A549 (cell line): Measurements from ENCODE around the gene SP140L. TPM values are rescaled to one million over a fixed set of nuclear protein-coding genes. Genes with fewer than 3 reads are reported as not detected.

Source experiments
- ATAC-seq, 2 experiments: fragments of 200-7000 bp in 1 of 2; fragments of >200 bp in 1 of 2; cut with Nextera tagmentation in 1 of 2; cut with Tn5 transposase in 1 of 2; 3 replicates each; pipeline versions ENCODE4 v1.8.0 to v1.9.1; 2018 to 2020; ENCODE audit warnings: mild to moderate bottlenecking in 1 of 2, moderate library complexity in 1 of 2
- CTCF ChIA-PET: fragments of 300-600 bp; sonication (Branson Sonifier 250); formaldehyde crosslinking; extraction: SDS; loops from one replicate; lab custom pipeline; 2021; ENCODE audit warnings: antibody characterized with exemption, inconsistent platforms; lab: Yijun Ruan, JAX
- POLR2A ChIA-PET: fragments of 350-600 bp; formaldehyde crosslinking; extraction: SDS; loops from one replicate; lab custom pipeline; 2021; ENCODE audit warnings: antibody characterized with exemption, inconsistent platforms; lab: Yijun Ruan, JAX
- DNase-seq, 2 experiments: peaks; one replicate each; pipeline versions ENCODE4 v3.0.0 to v3.0.0-alpha.2; 2011 to 2016; ENCODE audit warnings: low read depth in 1 of 2, low spot score in 1 of 2
- FAIRE-seq: peaks from 2 replicates; lab custom pipeline; 2011; peaks lifted over from hg19 to GRCh38; lab: Jason Lieb, UNC
- H3K27ac ChIP-seq, 2 experiments: fragments of >200 bp; sonication (Bioruptor Twin); formaldehyde crosslinking; 3 replicates each; pipeline ENCODE4 v1.5.1; 2016 to 2017
- H3K4me1 ChIP-seq: fragments of >200 bp; sonication (Bioruptor Twin); formaldehyde crosslinking; 3 replicates; pipeline ENCODE4 v1.6.1; 2016
- H3K4me2 ChIP-seq: fragments of >200 bp; sonication (Bioruptor Twin); formaldehyde crosslinking; 3 replicates; pipeline ENCODE4 v1.6.1; 2016
- H3K4me3 ChIP-seq: fragments of >200 bp; sonication (Bioruptor Twin); formaldehyde crosslinking; 3 replicates; pipeline ENCODE4 v1.5.1; 2016
- H3K9me3 ChIP-seq: fragments of >200 bp; sonication (Bioruptor Twin); formaldehyde crosslinking; 3 replicates; pipeline ENCODE4 v1.6.1; 2016
- ATOH8 ChIP-seq: fragments of 250-450 bp; sonication (Bioruptor Pico); IDR thresholded peaks from 2 replicates; pipeline ENCODE4 v1.5.0; 2020; ENCODE audit warnings: low read depth, mild to moderate bottlenecking, moderate library complexity
- BCL3 ChIP-seq: fragments of >200 bp; sonication (Bioruptor Twin); formaldehyde crosslinking; IDR thresholded peaks from 3 replicates; pipeline ENCODE4 v1.6.1; 2016
- BHLHE40 ChIP-seq: IDR thresholded peaks from 2 replicates; pipeline ENCODE4 v1.6.1; 2012; ENCODE audit warnings: low read depth, low read length, inconsistent platforms
- CBX8 ChIP-seq: fragments of 200-600 bp; sonication (generic); IDR thresholded peaks from 2 replicates; pipeline ENCODE4 v1.6.1; 2016
- CEBPB ChIP-seq, 2 experiments: fragments of >200 bp in 1 of 2; sonication (Bioruptor Twin) in 1 of 2; formaldehyde crosslinking in 1 of 2; IDR thresholded peaks; 2 replicates each; pipeline ENCODE4 v1.6.1; 2012 to 2016
- E2F6 ChIP-seq: IDR thresholded peaks from 2 replicates; pipeline ENCODE4 v1.6.1; 2012; ENCODE audit warnings: low read depth, borderline replicate concordance
- FOSB ChIP-seq: fragments of 250-450 bp; sonication (Bioruptor Pico); IDR thresholded peaks from 2 replicates; pipeline ENCODE4 v1.5.0; 2020; ENCODE audit warnings: mild to moderate bottlenecking, moderate library complexity
- FOXS1 ChIP-seq: fragments of 250-450 bp; sonication (Bioruptor Pico); IDR thresholded peaks from 2 replicates; pipeline ENCODE4 v1.5.0; 2020; ENCODE audit warnings: mild to moderate bottlenecking, moderate library complexity
- GATA3 ChIP-seq: IDR thresholded peaks from 2 replicates; pipeline ENCODE4 v1.6.1; 2012; ENCODE audit warnings: borderline replicate concordance
- HDAC2 ChIP-seq: fragments of 200-600 bp; sonication (generic); IDR thresholded peaks from 2 replicates; pipeline ENCODE4 v1.6.1; 2016
- JUN ChIP-seq, 2 experiments: fragments of >200 bp; sonication (Bioruptor Twin); formaldehyde crosslinking; IDR thresholded peaks; 2 replicates in 1 of 2; 3 replicates in 1 of 2; pipeline ENCODE4 v1.6.1; 2016 to 2017
- JUNB ChIP-seq: fragments of >200 bp; sonication (Bioruptor Twin); formaldehyde crosslinking; IDR thresholded peaks from 2 replicates; pipeline ENCODE4 v1.6.1; 2016
- MAZ ChIP-seq: fragments of 150-350 bp; IDR thresholded peaks from 2 replicates; pipeline ENCODE4 v1.6.1; 2014; ENCODE audit warnings: antibody characterized with exemption, low read depth, low read length, borderline replicate concordance
- NFE2L2 ChIP-seq: fragments of 150-350 bp; conservative IDR thresholded peaks from 2 replicates; pipeline ENCODE4 v1.6.1; 2014; ENCODE audit warnings: low read length
- NR3C1 ChIP-seq: fragments of >200 bp; sonication (Bioruptor Twin); formaldehyde crosslinking; IDR thresholded peaks from 3 replicates; pipeline ENCODE4 v1.6.1; 2017
- RAD21 ChIP-seq, 2 experiments: fragments of >200 bp in 1 of 2; sonication (Bioruptor Twin) in 1 of 2; formaldehyde crosslinking in 1 of 2; IDR thresholded peaks in 1 of 2; conservative IDR thresholded peaks in 1 of 2; 2 replicates in 1 of 2; 3 replicates in 1 of 2; pipeline ENCODE4 v1.6.1; 2012 to 2018; ENCODE audit warnings: inconsistent platforms in 1 of 2
- SREBF2 ChIP-seq: fragments of 450-650 bp; IDR thresholded peaks from 2 replicates; pipeline ENCODE4 v1.6.1; 2014; ENCODE audit warnings: mild to moderate bottlenecking, moderate library complexity
- ZFP36 ChIP-seq: fragments of 450-650 bp; IDR thresholded peaks from 2 replicates; pipeline ENCODE4 v1.6.1; 2014; ENCODE audit warnings: borderline replicate concordance; ENCODE audit not compliant: partially characterized antibody
- ZNF302 ChIP-seq: fragments of 250-450 bp; sonication (Bioruptor Pico); IDR thresholded peaks from 2 replicates; pipeline ENCODE4 v1.9.0; 2021; ENCODE audit warnings: inconsistent platforms, mild to moderate bottlenecking, moderate library complexity
- WGBS: methylation state at CpG from one replicate; pipeline ENCODE4 v1.1.6; 2017; ENCODE audit errors: missing lambda C conversion rate; 5-methylcytosine and 5-hydroxymethylcytosine counted together
- polyA plus RNA-seq, 4 experiments: library from polyadenylated mRNA; depleted of rRNA in 3 of 4; stranded (reverse); fragments of >200 nt; fragmentation: RNase III in 1 of 4; extraction: RNeasy Plus Mini Kit Qiagen cat#74134 plus additional on column Dnase treatment in 1 of 4; gene quantifications; 2 replicates in 3 of 4; 3 replicates in 1 of 4; pipeline ENCODE4 v1.2.3, GENCODE V29; 2011 to 2017
- TF ChIP-seq, protein P1 (sequence below): IDR thresholded peaks from 2 replicates; pipeline ENCODE4 v1.6.1; 2012

The SP140L gene
- polyA plus RNA-seq, 2 of the 4 experiments (the other 2 are of a cell fraction): 1.7 to 2.5 TPM

GRCh38 chr2:230343747-230344146 lies 16.8 kb downstream of the SP140L start:
- POLR2A ChIA-PET: no interaction called here

GRCh38 chr2:230346465-230346864 lies 19.5 kb downstream of the SP140L start:
- FAIRE-seq (no peak), DNase-seq (no peak), ATAC-seq (no peak)
- Histone ChIP-seq H3K4me2 (no peak overlapping the region), H3K9me3 (peaks cover 2% of the 10 kb centered on the region; the same call in 2 of the 3 replicates), H3K4me3 (no peak overlapping the region), H3K4me1 (no peaks in the 10 kb centered on the region), H3K27ac (no peak overlapping the region)
- TF ChIP-seq CEBPB (IDR thresholded peaks at IDR 0.05): no peak
- TF ChIP-seq FOSB (CRISPR knock-in tag): no peak
- TF ChIP-seq ZNF302 (CRISPR knock-in tag): no peak
- TF ChIP-seq E2F6: no peak
- no peak for TF ChIP-seq BHLHE40
- TF ChIP-seq, protein P1, sequence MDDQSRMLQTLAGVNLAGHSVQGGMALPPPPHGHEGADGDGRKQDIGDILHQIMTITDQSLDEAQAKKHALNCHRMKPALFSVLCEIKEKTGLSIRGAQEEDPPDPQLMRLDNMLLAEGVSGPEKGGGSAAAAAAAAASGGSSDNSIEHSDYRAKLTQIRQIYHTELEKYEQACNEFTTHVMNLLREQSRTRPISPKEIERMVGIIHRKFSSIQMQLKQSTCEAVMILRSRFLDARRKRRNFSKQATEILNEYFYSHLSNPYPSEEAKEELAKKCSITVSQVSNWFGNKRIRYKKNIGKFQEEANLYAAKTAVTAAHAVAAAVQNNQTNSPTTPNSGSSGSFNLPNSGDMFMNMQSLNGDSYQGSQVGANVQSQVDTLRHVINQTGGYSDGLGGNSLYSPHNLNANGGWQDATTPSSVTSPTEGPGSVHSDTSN: no peak
- no peak for TF ChIP-seq BCL3
- no peak for TF ChIP-seq ATOH8 (CRISPR knock-in tag)
- no peak for TF ChIP-seq RAD21 (conservative IDR thresholded peaks at IDR 0.05 in 1 of 2, IDR thresholded peaks at IDR 0.05 in 1 of 2)
- TF ChIP-seq HDAC2: no peak
- TF ChIP-seq FOXS1 (CRISPR knock-in tag): no peak
- no peak for TF ChIP-seq CBX8
- 78% methylated on average over 1 of the region's 1 CpG for WGBS
- CTCF ChIA-PET: no interaction called here
- POLR2A ChIA-PET: no interaction called here

More at GRCh38 chr2:230343747-230344146, 16.8 kb downstream of the SP140L start:
- TF ChIP-seq SREBF2: no peak
- no peak for DNase-seq
- no peak for ATAC-seq
- H3K27ac ChIP-seq: no peak overlapping the region
- peaks cover 2% of the 10 kb centered on the region; the same call in 2 of the 3 replicates for H3K9me3 ChIP-seq
- H3K4me3 ChIP-seq: no peak overlapping the region
- FAIRE-seq: no peak
- CTCF ChIA-PET: no interaction called here
- no peak overlapping the region for H3K4me2 ChIP-seq
- no peaks in the 10 kb centered on the region for H3K4me1 ChIP-seq
- 3% methylated on average over 1 of the region's 1 CpG for WGBS

DNA sequence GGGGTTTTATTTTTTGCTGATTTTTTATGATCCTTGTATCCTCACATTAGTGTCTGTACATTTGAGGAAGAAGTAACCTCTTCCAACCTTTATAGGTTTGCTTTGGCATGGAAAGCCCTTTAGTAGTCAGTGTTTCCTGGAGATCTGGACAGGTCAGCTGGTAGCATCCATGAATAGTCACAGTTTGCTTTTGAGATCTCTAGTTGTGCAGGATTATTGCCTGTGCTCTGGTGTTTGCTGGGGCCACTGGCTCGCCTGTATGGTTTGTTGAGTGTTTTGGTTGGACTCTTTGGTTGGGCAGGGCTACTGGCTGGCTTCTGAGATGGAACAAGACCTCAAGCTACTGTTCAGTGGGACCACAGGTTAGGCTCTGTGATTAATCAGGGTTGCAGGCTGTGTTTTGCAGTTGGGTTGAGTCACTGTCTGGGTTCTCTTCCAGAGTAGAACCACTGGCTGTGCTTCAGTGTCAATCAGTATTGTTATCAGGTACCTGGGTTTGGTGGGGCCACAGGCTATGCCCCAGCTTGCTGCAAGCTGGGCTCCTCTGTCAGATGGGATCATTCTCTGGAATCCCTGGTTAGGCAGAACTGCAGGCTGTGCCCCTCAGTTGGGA lies 20.0 kb downstream of the SP140L start:
- no peaks in the 10 kb centered on the region for H3K4me1 ChIP-seq
- DNase-seq (no peak), FAIRE-seq (no peak), ATAC-seq (no peak)
- ChIA-PET CTCF (no interaction called here), POLR2A (no interaction called here)
- no peak overlapping the region for H3K4me3 ChIP-seq
- H3K4me2 ChIP-seq: no peak overlapping the region
- TF ChIP-seq GATA3: no peak
- no peak for TF ChIP-seq ZFP36
- TF ChIP-seq MAZ: no peak
- TF ChIP-seq JUN (IDR thresholded peaks at IDR 0.05): no peak
- no peak for TF ChIP-seq NFE2L2
- TF ChIP-seq NR3C1: no peak
- TF ChIP-seq CBX8: no peak
- no peak for TF ChIP-seq JUNB
- no peak overlapping the region for H3K27ac ChIP-seq
- 0% methylated on average over 1 of the region's 1 CpG for WGBS
- peaks cover 2% of the 10 kb centered on the region; the same call in 2 of the 3 replicates for H3K9me3 ChIP-seq
